Measurements from ENCODE around the gene RAB11FIP4.

DNA sequence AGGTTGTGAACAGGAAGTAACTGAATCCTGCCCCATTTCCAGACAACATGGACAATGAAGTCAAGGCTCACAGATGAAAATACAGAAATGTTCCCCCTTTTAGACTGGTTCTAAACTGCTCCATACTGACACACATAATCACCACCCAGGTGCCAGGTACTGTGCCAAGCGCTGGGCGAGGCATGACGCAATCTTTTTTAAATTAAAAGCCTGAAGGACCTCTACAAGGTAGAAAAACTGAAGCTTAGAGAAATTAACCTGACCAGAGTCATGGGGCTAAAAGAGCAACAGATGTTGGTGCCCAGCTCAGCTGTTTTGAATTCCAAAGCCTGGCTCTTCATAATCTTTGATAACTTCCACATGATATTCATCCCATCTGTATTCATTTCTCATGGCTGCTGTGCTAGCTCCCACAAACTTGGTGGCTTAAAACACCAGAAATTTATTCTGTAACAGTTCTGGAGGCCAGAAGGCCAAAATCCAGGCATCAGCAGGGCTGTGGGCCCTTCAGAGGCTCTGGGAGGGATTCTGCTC, 4.9 kb upstream of the RAB11FIP4 start:
- TF ChIP-seq, protein P1, sequence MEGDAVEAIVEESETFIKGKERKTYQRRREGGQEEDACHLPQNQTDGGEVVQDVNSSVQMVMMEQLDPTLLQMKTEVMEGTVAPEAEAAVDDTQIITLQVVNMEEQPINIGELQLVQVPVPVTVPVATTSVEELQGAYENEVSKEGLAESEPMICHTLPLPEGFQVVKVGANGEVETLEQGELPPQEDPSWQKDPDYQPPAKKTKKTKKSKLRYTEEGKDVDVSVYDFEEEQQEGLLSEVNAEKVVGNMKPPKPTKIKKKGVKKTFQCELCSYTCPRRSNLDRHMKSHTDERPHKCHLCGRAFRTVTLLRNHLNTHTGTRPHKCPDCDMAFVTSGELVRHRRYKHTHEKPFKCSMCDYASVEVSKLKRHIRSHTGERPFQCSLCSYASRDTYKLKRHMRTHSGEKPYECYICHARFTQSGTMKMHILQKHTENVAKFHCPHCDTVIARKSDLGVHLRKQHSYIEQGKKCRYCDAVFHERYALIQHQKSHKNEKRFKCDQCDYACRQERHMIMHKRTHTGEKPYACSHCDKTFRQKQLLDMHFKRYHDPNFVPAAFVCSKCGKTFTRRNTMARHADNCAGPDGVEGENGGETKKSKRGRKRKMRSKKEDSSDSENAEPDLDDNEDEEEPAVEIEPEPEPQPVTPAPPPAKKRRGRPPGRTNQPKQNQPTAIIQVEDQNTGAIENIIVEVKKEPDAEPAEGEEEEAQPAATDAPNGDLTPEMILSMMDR (IDR thresholded peaks at IDR 0.05) = no peak
- TF ChIP-seq EP300 (IDR thresholded peaks at IDR 0.05) = no peak
